ENCODE data around the gene PERM1.
A peak's percentile ranks its signal among the peaks of the same experiment; 100 is the strongest.

Gene PERM1

GRCh38 chr1:941015-941587, 40.8 kb downstream of the PERM1 start:
- H3K4me3 ChIP-seq (ENCODE audit: severe bottlenecking): no peak overlapping the region
- peaks cover 43% of the 10 kb centered on the region for H3K27me3 ChIP-seq (ENCODE audit: insufficient read depth, poor library complexity, severe bottlenecking)
- H3K36me3 ChIP-seq (ENCODE audit: low read depth): peaks cover 13% of the 10 kb centered on the region
- no peak for TF ChIP-seq CTCF (IDR thresholded peaks at IDR 0.05; ENCODE audit: poor library complexity, severe bottlenecking)
- peaks cover 3% of the 10 kb centered on the region for H3K9me3 ChIP-seq (ENCODE audit: severe bottlenecking)
- ATAC-seq (ENCODE audit: low read depth) (no peak), DNase-seq (ENCODE audit: low spot score) (no peak)
- H3K27ac ChIP-seq (ENCODE audit: poor library complexity, severe bottlenecking): no peak overlapping the region
- H3K4me1 ChIP-seq (ENCODE audit: insufficient read depth, poor library complexity, severe bottlenecking): no peaks in the 10 kb centered on the region

DNA sequence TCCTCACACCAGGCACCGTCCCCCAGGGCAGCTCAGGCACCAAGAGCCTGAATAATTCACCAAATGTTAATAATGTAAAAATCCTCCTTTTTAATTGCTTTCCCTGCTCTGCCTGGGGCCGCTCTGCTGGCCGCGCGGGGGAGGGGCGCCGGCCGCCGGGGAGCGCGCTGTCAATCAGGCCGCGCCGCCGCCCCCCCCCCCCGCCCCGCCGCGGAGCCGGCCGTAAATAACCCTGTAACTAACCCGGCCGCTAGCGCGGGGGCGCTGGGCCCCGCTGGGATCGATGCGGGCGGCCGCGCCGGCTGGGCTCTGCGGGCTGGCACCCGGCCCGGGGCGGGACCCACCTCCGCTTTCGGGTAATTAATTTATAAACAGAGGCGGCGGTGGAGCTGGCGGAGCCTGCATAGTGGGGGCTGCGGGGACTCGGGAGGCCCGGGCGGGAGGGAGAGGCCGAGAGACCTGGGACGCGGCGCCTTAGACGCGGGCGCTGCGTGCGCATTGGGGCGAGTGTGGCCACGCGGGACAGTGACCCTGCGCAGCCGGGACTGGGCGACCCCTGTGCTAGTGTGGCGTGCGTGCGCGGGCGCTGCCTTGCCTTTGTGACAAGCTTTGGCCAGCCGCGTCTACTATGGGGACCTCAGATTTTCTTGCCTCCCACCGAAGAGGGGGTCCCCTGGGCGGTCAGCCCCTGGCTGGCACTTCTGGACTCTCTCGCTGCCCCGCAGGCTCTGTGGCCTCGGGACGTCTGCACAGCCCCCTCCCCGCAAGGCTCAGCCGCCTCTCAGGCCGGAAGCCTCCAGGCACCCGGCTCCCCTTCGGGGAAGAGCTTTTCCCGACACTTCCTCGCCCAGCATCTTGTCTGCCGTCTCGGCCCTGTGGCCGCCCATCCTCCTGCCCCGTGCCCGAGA, 41.5 kb downstream of the PERM1 start:
- Histone ChIP-seq H3K9me3 (ENCODE audit: severe bottlenecking) (peaks cover 3% of the 10 kb centered on the region), H3K27ac (ENCODE audit: poor library complexity, severe bottlenecking) (no peak overlapping the region), H3K27me3 (ENCODE audit: insufficient read depth, poor library complexity, severe bottlenecking) (peaks cover 50% of the 10 kb centered on the region), H3K4me3 (ENCODE audit: severe bottlenecking) (peak overlapping the region; percentile 9), H3K36me3 (ENCODE audit: low read depth) (peaks cover 8% of the 10 kb centered on the region), H3K4me1 (ENCODE audit: insufficient read depth, poor library complexity, severe bottlenecking) (no peaks in the 10 kb centered on the region)
- DNase-seq (ENCODE audit: low spot score) (no peak), ATAC-seq (ENCODE audit: low read depth) (peak; percentile 12; the same call in 1 of the 3 replicates)
- peak; percentile 8 for TF ChIP-seq CTCF (IDR thresholded peaks at IDR 0.05; ENCODE audit: poor library complexity, severe bottlenecking)

DNA sequence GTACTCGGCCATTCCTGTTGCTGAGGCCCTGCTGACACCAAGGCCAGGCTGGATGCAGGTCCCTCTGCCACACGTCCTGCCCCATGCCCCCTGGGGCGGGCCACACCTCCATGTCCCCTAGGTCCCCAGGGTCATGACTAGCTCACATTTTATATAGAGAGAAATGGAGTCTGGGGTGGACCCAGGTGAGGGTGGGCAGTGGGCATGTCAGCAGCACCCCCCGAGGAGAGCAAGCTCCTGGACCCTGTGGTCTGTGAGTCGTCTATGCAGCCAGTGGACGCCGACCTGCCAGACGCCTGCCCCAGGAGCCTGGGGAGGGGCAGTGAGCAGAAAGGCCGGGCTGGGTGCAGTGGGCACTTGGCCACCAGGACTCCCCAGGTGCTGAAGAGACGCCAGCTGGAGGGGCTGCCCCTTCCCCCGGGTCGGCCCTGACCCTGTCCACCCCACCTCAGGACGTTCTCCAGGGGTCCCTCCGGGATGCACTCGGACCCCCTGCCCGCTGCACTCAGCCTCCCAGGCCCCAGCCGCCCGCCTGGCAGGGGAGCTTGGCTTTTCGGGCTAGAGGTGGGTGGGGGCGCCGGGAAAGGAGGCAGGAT, 42.3 kb downstream of the PERM1 start:
- no peaks in the 10 kb centered on the region for H3K4me1 ChIP-seq (ENCODE audit: insufficient read depth, poor library complexity, severe bottlenecking)
- peaks cover 3% of the 10 kb centered on the region for H3K9me3 ChIP-seq (ENCODE audit: severe bottlenecking)
- no peak for ATAC-seq (ENCODE audit: low read depth)
- no peak overlapping the region for H3K4me3 ChIP-seq (ENCODE audit: severe bottlenecking)
- no peak for DNase-seq (ENCODE audit: low spot score)
- peaks cover 57% of the 10 kb centered on the region for H3K27me3 ChIP-seq (ENCODE audit: insufficient read depth, poor library complexity, severe bottlenecking)
- no peak for TF ChIP-seq CTCF (IDR thresholded peaks at IDR 0.05; ENCODE audit: poor library complexity, severe bottlenecking)
- H3K36me3 ChIP-seq (ENCODE audit: low read depth): peaks cover under 1% of the 10 kb centered on the region; the same call in 1 of the 2 replicates
- no peak overlapping the region for H3K27ac ChIP-seq (ENCODE audit: poor library complexity, severe bottlenecking)

DNA sequence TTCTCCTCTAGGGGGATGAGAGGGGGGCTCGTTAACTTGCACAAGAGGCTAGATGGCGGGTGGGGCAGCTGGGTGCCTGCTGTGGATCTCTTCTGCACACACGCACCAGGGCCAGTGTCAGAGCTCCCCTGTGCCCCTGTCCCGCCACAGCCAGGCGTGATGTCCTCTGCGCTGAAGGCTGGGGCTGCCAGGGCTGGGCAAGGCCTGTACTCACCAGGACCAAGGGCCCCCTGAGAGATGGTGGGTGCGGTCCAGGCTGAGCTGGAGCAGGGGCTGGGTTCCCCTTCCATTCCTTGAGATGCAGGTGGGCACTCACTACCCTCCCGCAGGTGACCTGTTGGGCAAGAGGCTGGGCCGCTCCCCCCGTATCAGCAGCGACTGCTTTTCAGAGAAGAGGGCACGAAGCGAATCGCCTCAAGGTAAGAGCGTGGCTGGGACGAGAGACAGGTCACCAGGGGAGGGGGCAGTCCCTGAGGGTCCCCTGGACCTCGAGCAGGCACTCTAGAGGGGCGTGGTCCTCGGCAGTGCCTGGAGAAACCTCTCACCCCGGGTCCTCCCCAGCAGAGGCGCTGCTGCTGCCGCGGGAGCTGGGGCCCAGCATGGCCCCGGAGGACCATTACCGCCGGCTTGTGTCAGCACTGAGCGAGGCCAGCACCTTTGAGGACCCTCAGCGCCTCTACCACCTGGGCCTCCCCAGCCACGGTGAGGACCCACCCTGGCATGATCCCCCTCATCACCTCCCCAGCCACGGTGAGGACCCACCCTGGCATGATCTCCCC, 43.0 kb downstream of the PERM1 start:
- no peak for TF ChIP-seq CTCF (IDR thresholded peaks at IDR 0.05; ENCODE audit: poor library complexity, severe bottlenecking)
- H3K36me3 ChIP-seq (ENCODE audit: low read depth): no peaks in the 10 kb centered on the region
- H3K27me3 ChIP-seq (ENCODE audit: insufficient read depth, poor library complexity, severe bottlenecking): peaks cover 57% of the 10 kb centered on the region
- no peak overlapping the region for H3K4me3 ChIP-seq (ENCODE audit: severe bottlenecking)
- peaks cover 3% of the 10 kb centered on the region for H3K9me3 ChIP-seq (ENCODE audit: severe bottlenecking)
- H3K4me1 ChIP-seq (ENCODE audit: insufficient read depth, poor library complexity, severe bottlenecking): no peaks in the 10 kb centered on the region
- no peak overlapping the region for H3K27ac ChIP-seq (ENCODE audit: poor library complexity, severe bottlenecking)
- DNase-seq (ENCODE audit: low spot score) (no peak), ATAC-seq (ENCODE audit: low read depth) (no peak)

All from RWPE2 (cell line).